Measurements from ENCODE around the gene MT1F.

Gene MT1F

GRCh38 chr16:56625943-56626654 is 31.7 kb upstream of the MT1F start:
- DNase-seq (ENCODE audit: low spot score): peak; percentile 81

GRCh38 chr16:56626685-56627084 is 31.1 kb upstream of the MT1F start:
- no peak for DNase-seq (ENCODE audit: low spot score)

DNA sequence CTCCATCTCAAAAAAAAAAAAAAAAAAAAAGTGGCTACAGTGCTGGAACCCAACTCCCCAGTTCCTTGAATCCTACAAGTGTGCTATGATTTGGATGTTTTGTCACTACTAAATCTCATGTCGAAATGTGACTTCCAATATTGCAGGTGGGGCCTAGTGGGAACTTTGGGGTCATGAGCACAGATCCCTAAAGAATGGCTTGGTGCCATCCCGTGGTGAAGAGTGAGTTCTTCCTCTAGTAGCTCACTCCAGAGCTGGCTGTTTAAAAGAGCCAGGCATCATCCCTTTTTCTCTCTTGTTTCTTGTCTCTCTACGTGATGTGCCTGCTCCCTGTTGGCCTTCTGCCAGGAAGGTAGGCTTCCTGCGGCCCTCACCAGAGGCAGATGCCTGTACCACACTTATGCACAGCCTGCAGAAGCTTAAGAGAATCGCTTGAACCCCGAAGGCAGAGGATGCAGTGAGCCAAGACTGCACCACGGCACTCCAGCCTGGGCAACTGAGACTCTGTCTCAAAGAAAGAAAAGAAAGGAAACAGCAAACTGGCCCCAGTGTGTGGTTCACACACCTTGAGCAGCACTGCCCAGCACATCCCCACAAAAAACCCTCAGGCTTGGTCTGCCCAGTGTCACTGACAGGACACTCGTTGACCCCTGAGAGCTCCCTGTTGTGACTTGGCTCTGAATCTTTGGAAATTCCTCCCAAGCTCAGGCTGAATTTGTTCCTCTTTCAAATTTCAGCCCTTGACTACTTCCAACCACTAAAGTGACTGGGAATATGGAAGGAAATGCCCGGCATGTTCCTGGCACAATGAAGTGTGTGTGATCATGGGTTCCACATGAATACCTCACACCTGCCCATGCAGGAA is 29.0 kb upstream of the MT1F start:
- DNase-seq (ENCODE audit: low spot score): no peak

DNA sequence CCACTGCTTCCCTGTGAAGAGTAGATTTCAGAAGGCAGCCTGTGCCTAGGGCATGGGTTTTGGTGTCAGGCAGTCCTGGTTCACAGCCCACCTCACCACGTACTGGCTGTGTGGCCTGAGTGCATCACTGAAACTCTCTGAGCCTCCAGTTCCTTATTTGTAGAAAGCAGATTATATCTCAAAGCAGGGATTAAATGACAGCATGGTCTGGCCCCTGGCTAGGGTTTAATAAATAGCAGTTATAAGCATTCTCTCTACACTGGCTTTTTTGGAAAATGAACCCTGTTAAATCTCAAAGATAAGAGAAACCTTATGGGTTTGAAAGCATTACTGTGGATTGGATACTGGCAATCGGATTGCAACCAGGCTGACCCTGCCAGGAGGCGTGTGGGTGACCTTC is 28.2 kb upstream of the MT1F start:
- DNase-seq (ENCODE audit: low spot score): no peak

- DNase-seq (ENCODE audit: low spot score): no peak
These were observed 27.6 kb upstream of the MT1F start for GRCh38 chr16:56630134-56630533.

DNA sequence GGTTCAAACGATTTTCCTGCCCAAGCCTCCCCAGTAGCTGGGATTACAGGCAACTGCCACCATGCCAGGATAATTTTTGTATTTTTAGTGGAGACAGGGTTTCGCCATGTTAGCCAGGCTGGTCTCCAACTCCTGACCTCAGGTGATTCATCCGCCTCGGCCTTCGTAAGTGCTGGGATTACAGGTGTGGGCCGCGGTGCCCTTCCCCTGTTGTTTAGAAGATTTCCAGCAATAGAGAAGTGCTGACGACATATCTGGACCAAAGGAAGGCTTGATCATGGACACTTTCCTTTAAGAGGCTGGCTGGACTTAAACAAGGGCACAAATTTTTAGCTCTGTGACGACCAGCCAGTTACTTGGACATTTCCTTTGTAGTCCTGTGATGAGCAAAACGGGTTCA is 26.6 kb upstream of the MT1F start:
- DNase-seq (ENCODE audit: low spot score): no peak

DNA sequence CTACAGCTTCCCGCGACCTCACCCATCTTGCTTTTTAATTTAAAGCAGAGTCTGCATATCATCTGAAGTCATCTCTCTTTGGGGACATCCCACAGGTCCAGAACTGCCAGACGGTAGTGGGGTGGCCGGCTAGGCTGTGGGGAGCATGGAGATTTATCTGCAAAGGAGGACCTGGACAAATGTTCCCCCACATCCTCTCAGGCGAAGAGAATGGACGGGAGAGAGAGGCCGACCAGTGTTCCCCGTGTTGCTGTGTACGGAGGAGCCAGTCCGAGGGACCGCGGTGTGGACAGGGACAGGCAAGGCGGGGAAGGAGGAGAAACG is 26.0 kb upstream of the MT1F start:
- no peak for DNase-seq (ENCODE audit: low spot score)

DNA sequence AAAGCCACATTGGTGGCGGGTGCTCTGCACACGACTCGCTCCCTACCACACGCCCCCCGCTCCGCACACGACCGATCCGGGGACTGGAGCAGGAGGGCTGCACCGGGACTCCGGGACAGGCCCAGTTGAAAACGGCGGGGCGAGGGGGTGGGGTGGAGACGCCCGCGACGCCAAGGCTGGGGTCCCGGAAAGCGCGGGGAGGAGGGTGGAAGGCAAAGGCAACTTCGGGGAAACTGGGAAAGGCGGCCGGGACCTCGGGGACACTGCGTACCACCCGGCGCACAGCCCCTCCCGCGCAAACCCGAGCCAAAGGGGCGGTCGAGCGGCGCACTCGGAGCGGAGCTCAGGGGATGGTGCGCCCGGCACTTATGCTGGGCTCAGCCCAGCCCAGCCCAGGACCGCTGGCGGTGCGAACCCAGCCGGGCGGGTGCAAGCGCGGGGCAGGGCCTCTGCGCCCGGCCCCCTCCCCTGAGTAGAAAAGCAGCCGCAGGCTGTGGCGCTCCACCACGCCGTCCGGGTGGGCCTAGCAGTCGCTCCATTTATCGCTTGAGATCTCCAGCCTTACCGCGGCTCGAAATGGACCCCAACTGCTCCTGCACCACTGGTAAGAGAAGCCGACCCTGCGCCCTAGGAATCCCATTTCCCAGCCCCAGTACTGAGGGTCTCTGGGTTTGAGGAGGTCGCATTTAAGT is 25.5 kb upstream of the MT1F start, which contains the start of gene MT1M:
Gene MT1M, plus strand, starts transcription at position 504 of the 692 bp plus-strand sequence. Its CDS starts 73 bp downstream, at position 577.
- peak; percentile 63 for DNase-seq (ENCODE audit: low spot score)

DNA sequence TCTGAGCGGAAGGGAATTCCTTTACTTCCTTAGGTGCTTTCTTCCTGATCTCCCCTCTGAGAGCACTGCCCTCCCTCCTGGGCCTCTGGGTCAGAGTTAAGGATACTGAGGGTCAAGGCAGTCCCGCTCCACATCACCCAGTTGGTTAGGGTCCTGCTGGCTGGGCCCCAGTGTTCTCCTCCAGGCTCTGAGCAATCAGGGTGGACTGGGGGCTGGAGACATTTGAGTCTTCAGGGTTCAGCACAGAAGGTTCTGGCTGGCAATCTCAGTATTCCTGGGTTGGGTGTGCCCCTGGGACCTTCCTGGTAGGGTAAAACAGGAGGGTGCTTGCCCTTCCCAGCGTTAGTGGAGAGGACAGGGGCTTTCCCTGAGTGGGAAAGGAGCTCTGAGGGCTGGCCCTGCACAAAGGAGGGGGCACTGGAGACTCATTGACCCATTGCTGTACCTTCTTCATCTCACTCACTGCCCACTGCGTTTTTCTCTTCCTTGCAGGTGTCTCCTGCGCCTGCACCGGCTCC is 24.9 kb upstream of the MT1F start:
- DNase-seq (ENCODE audit: low spot score): no peak

GRCh38 chr16:56633535-56633934 is 24.2 kb upstream of the MT1F start:
- DNase-seq (ENCODE audit: low spot score): no peak

DNA sequence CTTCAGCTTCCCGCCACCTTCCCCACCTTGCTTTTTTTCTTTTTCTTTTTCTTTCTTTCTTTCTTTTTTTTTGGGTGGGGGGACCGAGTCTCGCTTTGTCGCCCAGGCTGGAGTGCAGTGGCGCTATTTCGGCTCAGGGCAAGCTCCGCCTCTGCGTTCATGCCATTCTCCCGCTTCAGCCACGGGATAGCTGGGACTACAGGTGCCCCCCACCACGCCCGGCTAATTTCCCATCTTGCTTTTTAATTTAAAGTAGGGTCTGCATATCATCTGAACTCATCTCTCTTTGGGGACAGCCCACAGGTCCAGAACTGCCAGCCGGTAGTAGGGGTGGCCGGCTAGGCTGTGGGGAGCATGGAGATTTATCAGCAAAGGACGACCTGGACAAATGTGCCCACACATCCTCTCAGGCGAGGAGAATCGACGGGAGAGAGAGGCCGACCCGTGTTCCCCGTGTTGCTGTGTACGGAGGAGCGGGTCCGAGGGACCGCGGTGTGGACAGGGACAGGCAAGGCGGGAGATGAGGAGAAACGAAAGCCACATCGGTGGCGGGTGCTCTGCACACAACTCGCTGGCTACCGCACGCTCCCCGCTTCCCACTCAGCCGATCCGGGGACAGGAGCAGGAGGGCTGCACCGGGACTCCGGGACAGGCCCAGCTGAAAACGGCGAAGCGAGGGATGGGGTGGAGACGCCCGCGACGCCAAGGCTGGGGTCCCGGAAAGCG is 22.9 kb upstream of the MT1F start:
- no peak for DNase-seq (ENCODE audit: low spot score)

- no peak for DNase-seq (ENCODE audit: low spot score)
These were observed 22.3 kb upstream of the MT1F start for GRCh38 chr16:56635441-56635967.

DNA sequence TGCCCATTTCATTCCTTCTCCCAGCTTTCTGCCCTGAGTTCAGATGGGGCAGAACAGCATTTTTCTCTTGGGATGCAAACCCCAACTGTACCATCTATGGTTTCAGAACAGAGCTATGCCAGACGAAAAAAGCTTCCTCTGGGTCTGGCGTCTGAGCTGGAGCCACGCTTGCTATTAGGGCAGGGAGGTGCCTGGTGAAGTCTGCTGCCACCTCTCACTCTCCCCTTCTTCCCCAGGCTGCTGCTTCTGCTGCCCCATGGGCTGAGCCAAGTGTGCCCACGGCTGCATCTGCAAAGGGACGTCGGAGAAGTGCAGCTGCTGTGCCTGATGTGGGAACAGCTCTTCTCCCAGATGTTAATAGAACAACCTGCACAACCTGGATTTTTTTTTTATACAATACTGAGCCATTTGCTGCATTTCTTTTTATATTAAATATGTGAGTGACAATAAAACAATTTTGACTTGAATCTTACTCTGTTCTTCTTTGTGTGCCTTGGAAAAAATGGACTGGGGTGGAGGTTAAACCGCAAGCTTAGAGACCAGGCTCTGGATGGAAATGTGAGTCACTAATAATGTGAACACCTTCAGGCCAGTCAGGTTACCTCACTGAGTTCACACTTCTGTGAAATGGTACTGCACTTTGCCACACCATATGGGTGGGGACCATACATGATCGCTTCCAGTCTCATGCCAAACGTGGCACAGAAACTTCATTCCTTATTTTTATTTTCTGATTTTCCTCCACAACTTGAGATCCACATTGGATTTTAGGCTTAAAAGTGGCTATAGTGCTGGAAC is 20.9 kb upstream of the MT1F start:
- no peak for DNase-seq (ENCODE audit: low spot score)

DNA sequence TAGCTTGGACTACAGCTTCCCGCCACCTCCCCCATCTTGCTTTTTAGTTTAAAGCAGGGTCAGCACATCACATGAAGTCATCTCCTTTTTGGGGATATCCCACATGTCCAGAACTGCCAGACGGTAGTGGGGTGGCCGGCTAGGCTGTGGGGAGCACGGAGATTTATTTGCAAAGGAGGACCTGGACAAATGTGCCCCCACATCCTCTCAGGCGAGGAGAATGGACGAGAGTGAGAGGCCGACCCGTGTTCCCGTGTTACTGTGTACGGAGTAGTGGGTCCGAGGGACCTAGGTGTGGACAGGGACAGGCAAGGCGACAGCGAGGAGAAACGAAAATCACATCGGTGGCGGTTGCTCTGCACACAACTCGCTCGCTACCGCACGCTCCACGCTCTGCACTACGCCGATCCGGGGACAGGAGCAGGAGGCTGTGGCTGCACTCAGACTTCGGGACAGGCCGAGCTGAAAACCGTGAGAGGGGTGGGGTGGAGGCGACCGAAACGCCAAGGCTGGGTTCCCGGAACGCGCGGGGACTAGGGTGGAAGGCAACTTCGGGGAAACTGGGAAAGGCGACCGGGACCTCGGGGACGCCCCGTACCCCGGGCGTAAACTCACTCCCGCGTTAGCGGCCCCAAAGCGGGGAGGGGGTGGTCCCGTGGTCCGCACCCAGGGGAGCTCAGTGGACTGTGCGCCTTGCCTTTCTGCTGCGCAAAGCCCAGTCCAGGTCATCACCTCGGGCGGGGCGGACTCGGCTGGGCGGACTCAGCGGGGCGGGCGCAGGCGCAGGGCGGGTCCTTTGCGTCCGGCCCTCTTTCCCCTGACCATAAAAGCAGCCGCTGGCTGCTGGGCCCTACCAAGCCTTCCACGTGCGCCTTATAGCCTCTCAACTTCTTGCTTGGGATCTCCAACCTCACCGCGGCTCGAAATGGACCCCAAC is 19.7 kb upstream of the MT1F start, which contains the start of gene MT1A:
Gene MT1A, plus strand, starts transcription at position 853 of the 937 bp plus-strand sequence. Its CDS starts 73 bp downstream, at position 926.
- peak; percentile 81 for DNase-seq (ENCODE audit: low spot score)

DNA sequence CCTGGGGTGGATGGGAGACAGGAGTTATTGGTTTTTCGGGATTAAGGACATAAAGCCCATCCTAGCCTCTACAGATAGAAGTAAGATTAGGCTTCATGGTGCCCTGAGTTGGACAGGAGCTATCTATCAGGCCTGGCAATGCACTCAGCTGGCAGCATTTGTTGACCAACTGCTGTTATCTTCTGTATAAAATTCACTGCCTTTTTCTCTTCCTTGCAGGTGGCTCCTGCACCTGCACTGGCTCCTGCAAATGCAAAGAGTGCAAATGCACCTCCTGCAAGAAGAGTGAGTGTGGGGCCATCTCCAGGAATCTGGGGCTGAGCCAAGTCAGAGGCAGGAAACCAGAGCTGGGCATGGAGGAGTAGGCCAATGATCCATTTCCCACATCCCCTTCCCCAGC is 18.7 kb upstream of the MT1F start:
- no peak for DNase-seq (ENCODE audit: low spot score)

GRCh38 chr16:56640076-56640475 is 17.7 kb upstream of the MT1F start:
- DNase-seq (ENCODE audit: low spot score): no peak

DNA sequence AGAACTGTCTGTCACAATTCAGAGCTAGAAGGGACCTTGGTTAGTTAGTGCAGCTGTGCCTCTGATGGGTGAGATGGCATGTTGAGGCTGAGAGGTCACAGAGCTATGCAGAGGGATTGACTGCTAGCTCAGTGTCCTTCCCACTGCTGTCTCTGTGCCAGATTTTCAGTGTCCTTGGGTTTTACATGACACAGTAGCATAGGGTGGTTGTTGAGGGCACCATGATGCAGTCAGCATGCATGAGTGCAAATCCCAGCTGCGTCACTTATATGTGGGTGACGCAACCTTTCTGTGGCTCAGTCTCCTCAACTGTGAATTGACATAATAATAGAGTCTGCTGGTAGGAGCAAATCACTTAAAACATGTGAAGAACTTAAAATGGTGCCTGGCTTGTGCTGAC is 16.6 kb upstream of the MT1F start:
- DNase-seq (ENCODE audit: low spot score): no peak

- DNase-seq (ENCODE audit: low spot score): peak; percentile 69
These were observed 14.5 kb upstream of the MT1F start for GRCh38 chr16:56643080-56643778.

GRCh38 chr16:56643833-56644232 is 13.9 kb upstream of the MT1F start:
- DNase-seq (ENCODE audit: low spot score): no peak

All from AG08396 (cell line).